NOMO-1 treated with DMSO at 0.1 percent for 48 hours (cell line): ENCODE measurements around the gene BAZ2B.

ENCODE experiments used
- DNase-seq: peaks from one replicate; lab custom pipeline; 2025; ENCODE audit not compliant: unreplicated experiment; lab: John Stamatoyannopoulos, UW

Gene BAZ2B

DNA sequence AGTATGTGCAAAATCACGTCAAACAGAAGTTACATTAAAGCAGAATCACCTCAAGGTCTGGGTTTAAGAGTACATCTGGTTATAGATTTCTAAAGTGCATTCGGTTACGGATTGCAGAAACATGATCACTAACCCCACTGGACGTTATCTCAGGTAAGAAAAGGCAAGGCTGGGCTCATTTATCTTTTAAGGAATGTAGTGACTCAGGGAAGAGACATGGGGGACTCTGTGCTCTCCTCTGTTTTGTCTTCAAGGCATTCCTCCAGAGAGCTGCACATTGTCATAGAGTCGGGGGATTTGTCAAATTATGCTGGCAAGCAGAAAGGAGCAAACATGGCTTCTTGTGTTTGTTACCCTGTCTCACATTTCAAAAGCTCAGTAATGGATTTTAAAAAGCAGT is 344.2 kb downstream of the BAZ2B start:
- DNase-seq, result no peak

DNA sequence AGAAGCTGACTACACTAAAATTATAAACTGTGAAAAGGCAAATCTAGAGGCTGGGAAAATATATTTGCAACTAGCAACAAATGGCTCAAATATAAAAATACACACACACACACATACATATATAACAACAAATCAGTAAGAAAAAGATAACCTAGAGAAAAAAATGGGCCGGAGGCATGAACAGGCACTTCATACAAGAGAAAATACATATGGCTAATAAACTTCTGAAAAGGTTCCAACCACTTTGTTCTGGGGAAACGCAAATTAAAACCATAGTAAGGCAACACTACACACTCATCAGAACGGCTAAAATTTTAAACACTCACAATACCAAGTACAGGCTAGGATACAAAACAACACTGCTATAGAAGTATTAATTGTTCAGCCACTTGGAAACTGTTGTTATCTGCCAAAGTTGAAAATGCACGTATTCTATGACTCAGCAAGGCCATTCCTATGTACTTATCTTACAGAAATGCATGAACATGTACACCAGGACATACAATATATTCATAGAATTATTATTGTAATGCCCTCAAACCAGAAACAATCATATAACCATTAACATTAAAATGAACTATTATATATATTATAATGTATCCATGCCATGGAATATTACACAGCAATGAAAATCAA is 345.5 kb downstream of the BAZ2B start:
- DNase-seq, result no peak
